ENCODE measurements around the gene HS3ST5. TPM values are rescaled to one million over a fixed set of nuclear protein-coding genes. Genes with fewer than 3 reads are reported as not detected.

Gene HS3ST5
- total and polyA plus RNA-seq, 2 experiments from 2014 or later, result 2.4 to 4.1 TPM

DNA sequence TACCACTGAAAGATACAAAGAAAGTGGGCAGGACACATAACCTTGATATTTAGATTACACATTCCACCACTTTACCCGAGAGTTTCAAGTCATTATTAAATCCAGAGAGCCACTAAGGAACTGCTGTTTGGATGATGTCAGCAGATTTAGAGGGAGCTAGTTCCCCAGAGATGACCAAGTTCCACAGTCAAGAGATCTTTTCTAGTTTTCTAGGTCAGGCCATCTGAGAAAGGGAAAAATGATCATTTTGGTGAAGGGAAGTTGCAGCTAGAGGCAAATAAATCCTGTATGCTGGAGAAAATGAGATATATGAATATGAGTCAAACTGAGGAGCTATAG lies 147.8 kb downstream of the HS3ST5 start:
- no peak overlapping the region for H3K27ac ChIP-seq
- H3K36me3 ChIP-seq, result no peaks in the 10 kb centered on the region
- H3K27me3 ChIP-seq, result no peaks in the 10 kb centered on the region
- H3K9me3 ChIP-seq (ENCODE audit: low read depth), result no peaks in the 10 kb centered on the region
- no peak for DNase-seq (ENCODE audit: low read depth in 1 of 2, low spot score in 1 of 2)
- no peaks in the 10 kb centered on the region for H3K4me1 ChIP-seq (ENCODE audit: low read depth)
- TF ChIP-seq, protein P1, sequence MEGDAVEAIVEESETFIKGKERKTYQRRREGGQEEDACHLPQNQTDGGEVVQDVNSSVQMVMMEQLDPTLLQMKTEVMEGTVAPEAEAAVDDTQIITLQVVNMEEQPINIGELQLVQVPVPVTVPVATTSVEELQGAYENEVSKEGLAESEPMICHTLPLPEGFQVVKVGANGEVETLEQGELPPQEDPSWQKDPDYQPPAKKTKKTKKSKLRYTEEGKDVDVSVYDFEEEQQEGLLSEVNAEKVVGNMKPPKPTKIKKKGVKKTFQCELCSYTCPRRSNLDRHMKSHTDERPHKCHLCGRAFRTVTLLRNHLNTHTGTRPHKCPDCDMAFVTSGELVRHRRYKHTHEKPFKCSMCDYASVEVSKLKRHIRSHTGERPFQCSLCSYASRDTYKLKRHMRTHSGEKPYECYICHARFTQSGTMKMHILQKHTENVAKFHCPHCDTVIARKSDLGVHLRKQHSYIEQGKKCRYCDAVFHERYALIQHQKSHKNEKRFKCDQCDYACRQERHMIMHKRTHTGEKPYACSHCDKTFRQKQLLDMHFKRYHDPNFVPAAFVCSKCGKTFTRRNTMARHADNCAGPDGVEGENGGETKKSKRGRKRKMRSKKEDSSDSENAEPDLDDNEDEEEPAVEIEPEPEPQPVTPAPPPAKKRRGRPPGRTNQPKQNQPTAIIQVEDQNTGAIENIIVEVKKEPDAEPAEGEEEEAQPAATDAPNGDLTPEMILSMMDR (IDR thresholded peaks at IDR 0.05; ENCODE audit: low read depth, low read length), result no peak
- H3K4me3 ChIP-seq, result no peak overlapping the region

DNA sequence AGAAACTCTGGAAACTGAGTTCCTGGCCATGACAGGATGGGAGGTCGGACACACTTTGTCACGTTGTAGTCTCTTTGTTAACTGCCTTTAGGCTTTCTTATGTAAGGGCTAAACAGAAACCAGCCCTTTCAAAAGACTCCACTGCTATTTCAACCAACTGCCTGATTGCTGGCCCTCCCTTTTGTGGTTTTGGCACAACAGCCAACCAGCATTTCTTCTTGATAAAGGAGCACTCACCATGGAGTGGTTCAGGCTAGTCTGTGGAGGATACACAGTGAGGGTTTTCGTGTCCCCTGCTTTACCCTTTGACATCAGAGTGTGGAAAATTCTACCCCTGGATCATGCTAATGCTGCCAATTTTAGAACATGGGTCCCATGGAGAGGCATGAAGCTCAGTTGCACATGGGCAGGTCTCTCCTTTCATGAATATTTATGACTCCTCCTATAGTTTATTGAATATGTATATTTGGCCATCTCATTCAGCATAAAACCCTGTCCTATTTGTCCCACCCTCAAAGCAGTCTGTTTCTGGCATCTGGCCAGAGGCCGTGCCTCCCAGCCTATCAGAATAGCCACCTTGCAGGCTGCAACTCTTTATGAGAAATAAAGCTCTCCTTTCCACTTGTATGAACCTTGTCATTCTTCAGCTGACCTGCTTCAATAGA lies 148.3 kb downstream of the HS3ST5 start:
- peak; percentile 20 to 79 for DNase-seq (ENCODE audit: low read depth in 1 of 2, low spot score in 1 of 2)
- no peaks in the 10 kb centered on the region for H3K36me3 ChIP-seq
- no peaks in the 10 kb centered on the region for H3K27me3 ChIP-seq
- H3K4me1 ChIP-seq (ENCODE audit: low read depth), result no peaks in the 10 kb centered on the region
- no peak overlapping the region for H3K27ac ChIP-seq
- no peaks in the 10 kb centered on the region for H3K9me3 ChIP-seq (ENCODE audit: low read depth)
- no peak overlapping the region for H3K4me3 ChIP-seq
- TF ChIP-seq, protein P1 (IDR thresholded peaks at IDR 0.05; ENCODE audit: low read depth, low read length), result no peak

DNA sequence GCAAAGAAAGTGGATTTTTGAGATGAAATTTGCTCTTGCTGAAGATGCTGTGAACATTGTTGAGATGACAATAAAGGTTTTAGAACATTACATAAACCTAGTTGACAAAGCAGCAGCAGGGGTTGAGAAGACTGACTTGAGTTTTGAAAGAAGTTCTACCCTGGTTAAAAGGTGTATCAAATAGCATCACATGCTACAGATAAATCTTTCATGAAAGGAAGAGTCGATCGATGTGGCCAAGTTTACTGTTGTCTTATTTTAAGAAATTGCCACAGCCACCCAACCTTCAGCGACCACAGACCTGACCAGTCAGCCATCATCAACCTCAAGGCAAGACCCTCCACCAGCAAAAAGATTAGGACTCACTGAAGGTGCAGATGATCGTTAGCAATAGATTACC lies 155.3 kb downstream of the HS3ST5 start:
- no peaks in the 10 kb centered on the region for H3K36me3 ChIP-seq
- H3K4me3 ChIP-seq, result no peak overlapping the region
- no peaks in the 10 kb centered on the region for H3K27me3 ChIP-seq
- TF ChIP-seq, protein P1 (IDR thresholded peaks at IDR 0.05; ENCODE audit: low read depth, low read length), result no peak
- no peaks in the 10 kb centered on the region for H3K4me1 ChIP-seq (ENCODE audit: low read depth)
- DNase-seq (ENCODE audit: low read depth in 1 of 2, low spot score in 1 of 2), result no peak
- no peaks in the 10 kb centered on the region for H3K9me3 ChIP-seq (ENCODE audit: low read depth)
- no peak overlapping the region for H3K27ac ChIP-seq

DNA sequence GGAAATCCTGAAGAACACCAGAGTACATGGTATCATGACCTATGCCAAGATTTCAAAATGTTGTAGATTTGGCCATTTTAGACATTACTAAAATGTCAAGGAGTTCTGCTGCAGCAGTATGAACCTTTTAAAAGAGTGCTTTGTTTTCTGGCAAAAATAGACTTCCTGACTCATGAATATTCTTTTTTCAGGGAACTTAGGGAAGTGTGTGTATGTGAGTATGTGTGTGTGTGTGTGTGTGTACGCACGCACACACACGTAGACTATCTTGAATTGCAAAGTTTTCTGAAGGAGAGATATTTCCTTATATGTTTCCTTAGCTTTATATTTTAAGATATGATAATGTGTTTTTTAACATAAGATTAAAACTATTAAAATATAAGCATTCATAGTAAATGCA lies 161.2 kb downstream of the HS3ST5 start:
- H3K4me3 ChIP-seq, result no peak overlapping the region
- DNase-seq (ENCODE audit: low read depth in 1 of 2, low spot score in 1 of 2), result no peak
- H3K27me3 ChIP-seq, result no peaks in the 10 kb centered on the region
- no peaks in the 10 kb centered on the region for H3K9me3 ChIP-seq (ENCODE audit: low read depth)
- TF ChIP-seq, protein P1 (IDR thresholded peaks at IDR 0.05; ENCODE audit: low read depth, low read length), result no peak
- H3K36me3 ChIP-seq, result no peaks in the 10 kb centered on the region
- peaks cover 4% of the 10 kb centered on the region for H3K4me1 ChIP-seq (ENCODE audit: low read depth)
- no peak overlapping the region for H3K27ac ChIP-seq

DNA sequence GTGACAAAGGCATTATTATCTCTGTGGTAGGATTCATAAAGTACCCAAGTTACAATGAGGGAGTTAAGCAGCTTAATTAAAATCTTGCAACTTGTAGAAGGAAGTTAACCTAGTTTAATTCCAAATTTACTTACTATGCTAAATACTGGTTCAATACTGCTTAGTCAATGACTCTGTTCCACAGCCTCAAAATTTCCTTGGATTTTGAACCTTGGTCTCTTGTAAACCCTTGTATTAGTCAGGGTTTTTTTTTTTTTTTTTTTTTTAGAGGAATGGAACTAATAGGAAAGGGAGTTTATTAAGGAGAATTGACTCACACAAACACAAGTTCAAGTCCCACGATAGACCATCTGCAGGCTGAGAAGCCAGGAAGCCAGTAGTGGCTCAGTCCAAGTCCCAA lies 163.4 kb downstream of the HS3ST5 start:
- TF ChIP-seq, protein P1 (IDR thresholded peaks at IDR 0.05; ENCODE audit: low read depth, low read length), result no peak
- DNase-seq (ENCODE audit: low read depth in 1 of 2, low spot score in 1 of 2), result no peak
- no peak overlapping the region for H3K4me3 ChIP-seq
- no peaks in the 10 kb centered on the region for H3K27me3 ChIP-seq
- H3K9me3 ChIP-seq (ENCODE audit: low read depth), result no peaks in the 10 kb centered on the region
- no peaks in the 10 kb centered on the region for H3K36me3 ChIP-seq
- no peak overlapping the region for H3K27ac ChIP-seq
- H3K4me1 ChIP-seq (ENCODE audit: low read depth), result peaks cover 6% of the 10 kb centered on the region

Data from cardiac muscle cell (in vitro differentiated cells and primary cell).